Motor neuron (in vitro differentiated cells): Measurements from ENCODE around the gene CCM2. TPM values are rescaled to one million over a fixed set of nuclear protein-coding genes. Genes with fewer than 3 reads are reported as not detected.

Experiments used
- ATAC-seq, 8 experiments: fragments of 200-7000 bp; cut with Tn5 transposase; replicated peaks in 6 of 8; 2 replicates each; pipeline ENCODE4 v1.8.0; 2021; ENCODE audit warnings: mild to moderate bottlenecking in 8 of 8, moderate library complexity in 8 of 8
- H3K27ac ChIP-seq, 2 donors: fragments of 250-450 bp; sonication (Bioruptor Pico); 2 replicates each; pipeline ENCODE4 v1.9.0; 2021; ENCODE audit warnings: antibody characterized with exemption in 2 of 2, mild to moderate bottlenecking in 2 of 2, moderate library complexity in 1 of 2
- H3K4me1 ChIP-seq, 2 donors: fragments of 250-450 bp; sonication (Bioruptor Pico); replicated peaks in 1 of 2; 2 replicates each; pipeline ENCODE4 v1.6.1; 2021; ENCODE audit warnings: antibody characterized with exemption in 2 of 2, mild to moderate bottlenecking in 2 of 2, moderate library complexity in 1 of 2
- H3K4me3 ChIP-seq, 5 donors: fragments of 250-450 bp; sonication (Bioruptor Pico); 2 replicates each; pipeline ENCODE4 v1.9.0; 2021; ENCODE audit warnings: antibody characterized with exemption in 5 of 5, mild to moderate bottlenecking in 5 of 5, moderate library complexity in 4 of 5
- WGBS, 10 experiments: fragments of 450-650 bp; shearing (Covaris generic); methylation state at CpG; one replicate each; pipeline ENCODE4 v1.0.0; 2022; 5-methylcytosine and 5-hydroxymethylcytosine counted together
- in situ Hi-C, 9 experiments: fragments of 400-800 bp; cut with MboI; loops; one replicate each; pipeline ENCODE4 v1.15.0; 2021; ENCODE audit warnings: low sequenced_read_pairs in 9 of 9, low pct_unique_long_range_greater_than_20kb in 2 of 9; ENCODE audit not compliant: unreplicated experiment in 9 of 9
- total RNA-seq, 8 experiments: library from RNA; unstranded; fragments of 300-600 nt; gene quantifications; 2 replicates each; pipeline versions ENCODE4 v1.2.3 to v1.2.4, GENCODE V29; 2022

The CCM2 gene
- total RNA-seq, 8 experiments from 2014 or later = 20.7 to 40.2 (median 27.3) TPM

DNA sequence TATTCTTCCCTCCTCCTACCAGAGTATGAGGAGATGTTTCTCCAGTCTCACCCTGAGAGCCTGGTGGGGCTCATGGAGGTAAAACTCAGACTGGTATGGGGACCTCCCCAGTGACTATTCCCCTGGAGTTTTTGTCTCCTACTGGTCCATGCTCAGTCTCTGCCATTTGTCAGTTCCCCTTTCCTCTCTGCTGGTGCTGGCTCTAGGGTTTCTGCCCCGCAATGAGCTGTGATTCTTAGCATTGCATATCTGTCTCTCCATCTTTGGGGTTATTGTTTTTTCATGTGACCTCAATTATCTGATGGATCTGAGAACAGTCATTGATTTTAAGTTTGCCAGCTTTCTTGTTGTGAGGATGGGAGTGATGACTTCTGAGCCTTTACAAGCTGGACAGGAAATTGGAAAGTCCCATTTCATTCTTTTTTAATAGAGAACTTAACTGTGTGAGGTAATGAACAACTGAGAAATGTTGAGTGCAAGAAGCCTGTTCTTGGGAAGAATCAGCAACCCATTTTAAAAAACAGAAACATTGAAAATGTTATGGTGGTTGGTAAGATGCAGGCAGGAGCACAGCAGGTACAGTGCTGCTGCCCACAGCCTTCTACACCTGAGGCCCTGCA is 61.9 kb downstream of the CCM2 start:
- H3K4me3 ChIP-seq = no peak overlapping the region
- H3K27ac ChIP-seq = no peak overlapping the region
- in situ Hi-C loops = no loop called here
- H3K4me1 ChIP-seq = no peaks in the 10 kb centered on the region
- WGBS, 10 experiments = 80 to 100% (median 100%) methylated on average over 1 of the region's 1 CpG; no CpG with 5 or more reads in 4 of the 10 experiments
- ATAC-seq = no peak

- Histone ChIP-seq H3K4me1 (no peaks in the 10 kb centered on the region), H3K27ac (no peak overlapping the region), H3K4me3 (no peak overlapping the region)
- no peak for ATAC-seq
- WGBS, 10 experiments = 70 to 100% (median 86%) methylated on average over 1 to 13 of the region's 16 CpGs; no CpG with 5 or more reads in 1 of the 10 experiments
- in situ Hi-C loops = no loop called here
These were observed 64.2 kb downstream of the CCM2 start for GRCh38 chr7:45064047-45064725.

DNA sequence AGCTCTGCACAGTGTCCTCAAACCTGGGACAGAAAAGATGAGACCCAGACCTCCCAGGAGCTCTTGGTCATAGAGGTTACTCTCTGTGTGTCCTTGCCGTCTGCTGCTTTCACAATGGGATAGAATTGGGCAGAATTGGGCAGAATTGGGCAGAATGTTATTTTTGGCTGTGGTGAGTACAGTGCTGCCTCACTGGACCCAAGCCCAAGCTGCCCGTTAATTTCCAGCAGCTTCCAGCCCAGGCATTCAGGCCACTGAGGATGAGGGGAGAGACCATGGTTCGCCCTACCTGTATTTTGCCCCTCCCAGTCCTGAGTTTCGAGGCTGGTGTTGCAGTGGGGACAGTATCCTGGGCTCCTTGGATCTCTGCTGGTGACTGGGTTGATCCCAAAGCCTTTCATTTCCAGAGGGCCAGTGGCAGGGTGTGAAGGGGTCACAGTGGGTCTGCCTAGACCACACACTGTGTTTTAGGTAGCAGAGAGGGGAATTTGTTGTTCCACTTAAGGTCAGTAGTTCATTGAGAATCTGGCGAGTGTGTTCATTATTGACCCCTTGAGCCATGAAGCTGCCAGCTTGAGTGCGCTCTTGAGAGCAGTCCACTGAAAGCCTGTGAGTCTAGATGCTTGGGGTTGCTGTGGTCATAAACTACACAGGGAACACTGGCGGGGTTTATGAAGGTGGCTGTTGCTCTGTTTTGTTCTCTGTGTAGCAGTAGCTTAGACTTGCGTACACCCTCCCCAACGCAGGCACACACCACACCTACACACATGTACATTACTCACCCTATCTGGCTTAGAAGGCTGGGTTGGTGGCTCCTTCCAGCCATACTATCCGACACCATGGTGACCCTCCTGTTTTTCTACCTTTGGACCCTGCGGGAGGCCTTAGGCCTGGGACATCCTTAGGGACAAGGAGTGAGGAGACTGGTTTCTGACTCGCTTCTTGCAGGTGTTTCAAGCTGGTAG is 65.3 kb downstream of the CCM2 start:
- 90 to 100% (median 100%) methylated on average over 1 to 7 of the region's 12 CpGs for WGBS, 10 experiments
- no peak overlapping the region for H3K27ac ChIP-seq
- ATAC-seq = no peak
- in situ Hi-C loops = no loop called here
- H3K4me3 ChIP-seq = no peak overlapping the region
- H3K4me1 ChIP-seq = no peaks in the 10 kb centered on the region

GRCh38 chr7:45066409-45066808 is 66.4 kb downstream of the CCM2 start:
- no peak overlapping the region for H3K4me3 ChIP-seq
- in situ Hi-C loops = no loop called here
- no peaks in the 10 kb centered on the region for H3K4me1 ChIP-seq
- no peak for ATAC-seq
- H3K27ac ChIP-seq = no peak overlapping the region
- WGBS, 10 experiments = 80 to 100% (median 94%) methylated on average over 1 to 5 of the region's 7 CpGs; no CpG with 5 or more reads in 4 of the 10 experiments

DNA sequence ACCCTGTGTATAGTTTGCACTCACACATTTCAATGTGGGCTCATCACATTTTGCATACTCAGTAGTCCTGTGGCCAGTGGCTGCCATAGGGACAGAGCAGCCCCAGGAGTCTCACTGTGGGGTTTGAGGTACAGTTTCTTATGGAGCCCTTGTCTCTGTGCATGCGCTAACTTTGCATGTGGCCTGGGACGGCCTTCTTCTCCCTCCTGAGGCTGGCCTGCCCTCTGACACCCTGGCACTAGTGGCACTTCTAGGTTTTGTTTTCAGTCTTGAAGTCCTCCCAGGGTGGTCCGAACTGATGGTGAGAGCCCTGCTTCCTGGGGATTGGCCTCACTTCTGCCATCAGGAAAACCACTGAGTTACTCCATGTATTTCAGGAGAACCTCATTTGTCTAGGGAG is 67.6 kb downstream of the CCM2 start:
- ATAC-seq = no peak
- in situ Hi-C loops = no loop called here
- Histone ChIP-seq H3K4me1 (peaks cover 0 to under 1% of the 10 kb centered on the region in 2 donors), H3K4me3 (no peak overlapping the region), H3K27ac (no peak overlapping the region)
- WGBS, 10 experiments = 83 to 100% (median 100%) methylated on average over 1 to 2 of the region's 3 CpGs; no CpG with 5 or more reads in 7 of the 10 experiments

GRCh38 chr7:45068236-45069023 is 68.4 kb downstream of the CCM2 start:
- WGBS, 10 experiments = 90 to 100% (median 98%) methylated on average over 4 to 8 of the region's 15 CpGs; no CpG with 5 or more reads in 6 of the 10 experiments
- Histone ChIP-seq H3K27ac (no peak overlapping the region), H3K4me1 (peaks cover 8% of the 10 kb centered on the region in 2 donors), H3K4me3 (no peak overlapping the region)
- peak in 1 of 8 experiments; percentile 25 for ATAC-seq
- in situ Hi-C loops = no loop called here

DNA sequence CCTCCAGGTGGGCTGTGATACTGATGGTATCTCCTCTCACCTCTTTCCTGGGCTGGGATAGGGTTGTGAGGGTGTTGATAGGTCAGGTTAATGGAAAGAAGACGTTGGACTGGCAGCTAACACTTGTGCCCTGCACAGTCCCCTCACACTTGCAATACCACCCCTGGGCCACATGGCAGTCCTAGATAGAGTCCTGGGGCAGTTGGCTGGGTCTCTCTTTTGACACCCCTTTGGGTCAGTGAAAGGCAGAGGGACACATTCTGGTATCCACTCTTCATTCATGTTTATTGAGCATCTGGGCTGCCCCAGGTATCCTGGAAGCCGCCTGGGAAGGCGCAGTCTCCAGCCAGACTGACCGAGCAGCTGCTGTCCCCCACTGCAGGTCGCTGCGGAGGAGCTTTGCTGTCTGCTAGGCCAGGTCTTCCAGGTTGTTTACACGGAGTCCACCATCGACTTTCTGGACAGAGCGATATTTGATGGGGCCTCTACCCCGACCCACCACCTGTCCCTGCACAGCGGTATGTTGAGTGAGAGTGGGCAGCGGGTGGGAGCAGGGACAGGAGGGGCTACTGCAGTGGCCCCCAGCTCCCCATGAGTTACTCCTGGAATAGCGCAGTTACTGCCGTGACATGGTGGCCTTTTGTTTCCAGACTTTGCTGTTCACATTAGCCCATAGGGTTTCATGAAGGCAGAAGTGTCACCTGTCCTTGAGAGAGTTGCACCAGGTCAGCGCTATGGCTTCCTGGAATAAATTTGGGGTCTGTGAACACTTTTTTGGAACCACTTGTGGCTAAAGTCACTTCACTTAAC is 69.6 kb downstream of the CCM2 start:
- 100% methylated on average over 1 to 4 of the region's 15 CpGs; no CpG with 5 or more reads in 6 of the 10 experiments for WGBS, 10 experiments
- peaks cover 13 to 16% of the 10 kb centered on the region in 2 donors for H3K4me1 ChIP-seq
- ATAC-seq = no peak
- no peak overlapping the region for H3K27ac ChIP-seq
- H3K4me3 ChIP-seq = no peak overlapping the region
- in situ Hi-C loops = no loop called here

DNA sequence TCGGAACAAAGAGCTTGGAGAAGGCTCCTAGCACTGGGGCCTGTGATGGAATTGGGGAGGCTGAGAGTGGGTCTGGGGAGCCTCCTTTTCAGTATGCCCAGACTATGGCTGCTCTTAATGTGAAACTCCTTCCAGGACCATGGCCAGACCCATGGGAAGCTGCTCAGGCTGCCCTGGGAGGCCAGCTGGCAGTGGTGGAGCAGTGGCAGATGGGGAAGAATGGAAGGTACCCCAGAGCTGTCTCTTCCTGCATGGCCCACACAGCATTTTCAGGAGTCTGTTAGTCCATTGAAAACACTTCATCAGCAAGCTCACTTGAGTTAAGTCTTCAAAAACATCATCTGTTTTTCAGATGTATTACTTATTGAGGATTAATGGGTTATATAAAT is 70.2 kb downstream of the CCM2 start:
- WGBS, 10 experiments = 100% methylated on average over 1 of the region's 1 CpG; no CpG with 5 or more reads in 9 of the 10 experiments
- ATAC-seq = no peak
- no peak overlapping the region for H3K4me3 ChIP-seq
- peaks cover 13 to 16% of the 10 kb centered on the region in 2 donors for H3K4me1 ChIP-seq
- in situ Hi-C loops = no loop called here
- no peak overlapping the region for H3K27ac ChIP-seq

DNA sequence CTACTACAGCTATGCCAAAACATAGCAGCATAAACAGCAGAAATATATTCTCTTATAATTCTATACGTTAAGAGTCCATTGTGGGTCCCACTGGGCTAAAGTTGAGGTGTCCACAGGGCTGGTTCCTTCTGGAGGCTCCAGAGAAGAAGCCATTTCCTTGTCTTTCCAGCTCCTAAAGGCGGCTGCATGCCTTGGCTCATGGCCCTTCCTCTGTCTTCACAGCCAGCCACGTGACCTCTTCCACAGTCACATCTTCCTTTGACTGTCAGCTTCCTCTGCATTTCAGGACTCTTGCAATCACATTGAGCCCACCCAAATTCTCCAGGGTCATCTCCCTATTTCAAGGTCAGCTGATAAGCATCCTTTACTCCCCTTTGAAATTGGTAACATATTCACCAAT is 71.5 kb downstream of the CCM2 start:
- peaks cover 13 to 16% of the 10 kb centered on the region in 2 donors for H3K4me1 ChIP-seq
- ATAC-seq = no peak
- 40 to 100% (median 81%) methylated on average over 1 to 3 of the region's 3 CpGs; no CpG with 5 or more reads in 4 of the 10 experiments for WGBS, 10 experiments
- H3K4me3 ChIP-seq = no peak overlapping the region
- in situ Hi-C loops = no loop called here
- no peak overlapping the region for H3K27ac ChIP-seq

DNA sequence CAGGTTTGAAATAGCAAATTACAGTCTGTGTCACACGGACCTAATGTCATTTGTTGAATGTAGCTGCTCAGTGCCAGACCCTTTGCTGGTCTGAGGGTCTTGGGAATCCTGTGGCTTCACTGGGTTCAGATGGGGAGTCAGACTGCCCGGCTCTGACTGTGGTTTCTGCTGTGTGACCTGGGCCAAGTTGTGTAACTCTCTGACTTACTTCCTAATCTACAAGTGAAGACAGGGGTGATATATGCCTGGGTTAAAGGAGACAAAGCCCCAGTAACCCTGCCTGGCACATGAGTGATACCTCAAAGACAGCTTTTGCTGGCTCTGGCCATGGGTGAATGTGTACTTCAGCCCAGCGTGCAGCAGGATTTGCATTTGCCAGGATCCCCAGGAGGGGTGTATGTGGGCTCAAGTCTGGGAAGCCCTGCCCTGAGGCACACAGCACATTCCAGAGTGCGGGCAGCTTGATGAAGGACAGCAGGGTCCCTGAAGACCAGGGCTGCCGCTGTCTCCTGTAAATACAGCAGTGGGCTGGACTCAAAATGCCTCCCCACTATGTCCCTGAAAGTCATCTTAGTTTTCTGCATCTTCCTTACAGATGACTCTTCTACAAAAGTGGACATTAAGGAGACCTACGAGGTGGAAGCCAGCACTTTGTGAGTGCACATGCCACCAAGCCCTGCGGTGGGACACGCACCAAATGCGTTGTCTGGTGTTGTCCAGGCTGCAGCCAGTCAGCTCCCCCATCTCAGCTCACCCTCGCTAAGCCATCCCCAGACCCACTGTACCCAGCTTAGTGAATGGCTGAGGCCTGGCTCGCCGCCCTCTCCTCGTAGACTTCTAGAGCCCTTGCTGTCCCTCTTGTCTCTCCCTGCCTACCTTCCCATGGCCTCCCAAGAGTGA is 72.4 kb downstream of the CCM2 start:
- Histone ChIP-seq H3K27ac (peak overlapping the region; percentile 86 to 87), H3K4me1 (peaks cover 13 to 16% of the 10 kb centered on the region in 2 donors), H3K4me3 (no peak overlapping the region)
- peak in 1 of 8 experiments; percentile 57 for ATAC-seq
- 60 to 100% (median 97%) methylated on average over 1 to 7 of the region's 13 CpGs; no CpG with 5 or more reads in 2 of the 10 experiments for WGBS, 10 experiments
- in situ Hi-C loops = no loop called here
